ENCODE results near the gene SLAIN1.
A peak's percentile ranks its signal among the peaks of the same experiment; 100 is the strongest.

The SLAIN1 gene

GRCh38 chr13:77714119-77714755 lies 16.8 kb downstream of the SLAIN1 start:
- DNase-seq (ENCODE audit: low read depth in 3 of 3), result no peak

GRCh38 chr13:77715233-77715891 lies 17.9 kb downstream of the SLAIN1 start:
- no peak for DNase-seq (ENCODE audit: low read depth in 3 of 3)

GRCh38 chr13:77716692-77717091 lies 19.2 kb downstream of the SLAIN1 start:
- DNase-seq (ENCODE audit: low read depth in 3 of 3), result no peak

GRCh38 chr13:77717508-77717907 lies 20.0 kb downstream of the SLAIN1 start:
- DNase-seq (ENCODE audit: low read depth in 3 of 3), result no peak

GRCh38 chr13:77719128-77719527 lies 21.6 kb downstream of the SLAIN1 start:
- no peak for DNase-seq (ENCODE audit: low read depth in 3 of 3)

GRCh38 chr13:77720988-77721387 lies 23.5 kb downstream of the SLAIN1 start:
- DNase-seq (ENCODE audit: low read depth in 3 of 3), result no peak

GRCh38 chr13:77724092-77724491 lies 26.6 kb downstream of the SLAIN1 start:
- no peak for DNase-seq (ENCODE audit: low read depth in 3 of 3)

GRCh38 chr13:77725071-77725470 lies 27.6 kb downstream of the SLAIN1 start:
- no peak for DNase-seq (ENCODE audit: low read depth in 3 of 3)

GRCh38 chr13:77728265-77729125 lies 31.0 kb downstream of the SLAIN1 start:
- no peak for DNase-seq (ENCODE audit: low read depth in 3 of 3)

GRCh38 chr13:77729502-77730221 lies 32.2 kb downstream of the SLAIN1 start:
- DNase-seq (ENCODE audit: low read depth in 3 of 3), result peak in 1 of 3 experiments; percentile 30

- DNase-seq (ENCODE audit: low read depth in 3 of 3), result no peak
These were observed 33.1 kb downstream of the SLAIN1 start for GRCh38 chr13:77730572-77730971.

- no peak for DNase-seq (ENCODE audit: low read depth in 3 of 3)
These were observed 34.8 kb downstream of the SLAIN1 start for GRCh38 chr13:77732287-77732686.

- no peak for DNase-seq (ENCODE audit: low read depth in 3 of 3)
These were observed 36.2 kb downstream of the SLAIN1 start for GRCh38 chr13:77733674-77734073.

- DNase-seq (ENCODE audit: low read depth in 3 of 3), result no peak
These were observed 40.2 kb downstream of the SLAIN1 start for GRCh38 chr13:77737583-77738200.

- no peak for DNase-seq (ENCODE audit: low read depth in 3 of 3)
These were observed 42.7 kb downstream of the SLAIN1 start for GRCh38 chr13:77740097-77740735.

GRCh38 chr13:77740931-77741596 lies 43.6 kb downstream of the SLAIN1 start:
- no peak for DNase-seq (ENCODE audit: low read depth in 3 of 3)

GRCh38 chr13:77741597-77741972 lies 44.1 kb downstream of the SLAIN1 start:
- DNase-seq (ENCODE audit: low read depth in 3 of 3), result no peak

GRCh38 chr13:77742801-77743200 lies 45.3 kb downstream of the SLAIN1 start:
- no peak for DNase-seq (ENCODE audit: low read depth in 3 of 3)

- DNase-seq (ENCODE audit: low read depth in 3 of 3), result no peak
These were observed 48.3 kb downstream of the SLAIN1 start for GRCh38 chr13:77745784-77746183.

- no peak for DNase-seq (ENCODE audit: low read depth in 3 of 3)
These were observed 51.9 kb downstream of the SLAIN1 start for GRCh38 chr13:77749344-77749880.
